Kidney (tissue), 14 donors: ENCODE results near the gene GAB2. TPM values are rescaled to one million over a fixed set of nuclear protein-coding genes. Genes with fewer than 3 reads are reported as not detected.

ENCODE experiments used
- DNase-seq, 5 donors: peaks; one replicate each; pipeline ENCODE4 v3.0.0-alpha.2; 2013 to 2020
- FAIRE-seq: peaks from 2 replicates; lab custom pipeline; 2012; peaks lifted over from hg19 to GRCh38; lab: Jason Lieb, UNC
- H3K27ac ChIP-seq, 2 donors: one replicate each; pipeline ENCODE4 v1.7.0; 2013; ENCODE audit warnings: low read depth in 2 of 2, low read length in 2 of 2, inconsistent platforms in 1 of 2
- H3K27me3 ChIP-seq: one replicate; pipeline ENCODE4 v1.7.1; 2013; ENCODE audit warnings: low read length, inconsistent platforms; ENCODE audit not compliant: control insufficient read depth, insufficient read depth
- H3K36me3 ChIP-seq, 3 donors: one replicate each; pipeline versions ENCODE4 v1.7.0 to v1.7.1; 2013; ENCODE audit warnings: low read length in 3 of 3, control low read depth in 1 of 3, inconsistent platforms in 1 of 3; ENCODE audit not compliant: insufficient read depth in 3 of 3, control insufficient read depth in 2 of 3
- H3K4me1 ChIP-seq, 3 donors: one replicate each; pipeline versions ENCODE4 v1.7.0 to v1.7.1; 2013; ENCODE audit warnings: low read length in 3 of 3, inconsistent platforms in 1 of 3, low read depth in 1 of 3; ENCODE audit not compliant: control insufficient read depth in 2 of 3, insufficient read depth in 2 of 3
- H3K4me3 ChIP-seq, 3 donors: one replicate each; pipeline versions ENCODE4 v1.7.0 to v1.8.1; 2013; ENCODE audit warnings: low read length in 3 of 3, control low read depth in 1 of 3, inconsistent platforms in 1 of 3
- H3K9ac ChIP-seq, 3 donors: one replicate each; pipeline versions ENCODE4 v1.7.0 to v1.7.1; 2013; ENCODE audit warnings: low read length in 3 of 3, control low read depth in 1 of 3, inconsistent platforms in 1 of 3
- H3K9me3 ChIP-seq, 3 donors: one replicate each; pipeline versions ENCODE4 v1.7.0 to v1.7.1; 2013; ENCODE audit warnings: low read length in 3 of 3, control low read depth in 1 of 3, inconsistent platforms in 1 of 3; ENCODE audit not compliant: control insufficient read depth in 2 of 3, insufficient read depth in 1 of 3
- intact Hi-C: fragments of 100-400 bp; cut with DNase I; formaldehyde crosslinking; loops from one replicate; pipeline ENCODE4 v1.11.1; 2022
- polyA plus RNA-seq: library from polyadenylated mRNA; stranded (reverse); fragments of 350-450 nt; fragmentation: Illumina TruSeq; extraction: RNeasy Lipid Tissue Mini Kit (QIAGEN cat#74804); gene quantifications from one replicate; pipeline ENCODE4 v1.2.3, GENCODE V29; 2014; ENCODE audit warnings: low read depth, low replicate concordance; ENCODE audit not compliant: insufficient read depth
- total RNA-seq: library from RNA; stranded (reverse); fragmentation: NEBNext Ultra II Directional; extraction: Animal tissue kit (Norgen Biotek cat#: 25700); gene quantifications from one replicate; pipeline ENCODE4 v1.2.1, GENCODE V29; 2021
- TF ChIP-seq, protein P1 (sequence below): IDR thresholded peaks from 3 replicates; pipeline ENCODE4 v1.5.1; 2012; ENCODE audit warnings: mild to moderate bottlenecking, moderate library complexity, borderline replicate concordance; ENCODE audit not compliant: insufficient read depth; ENCODE audit errors: extremely low read depth
- donor health status: control.
- donor health status: control.
- donor health status: control.
- donor health status: control.
- donor health status: control.
- donor health status: DM: yes; HTN: yes; CAD: no.
- donor health status: Normal renal cell carcinoma (clear cell type).

GAB2 gene
- total and polyA plus RNA-seq, 2 donors from 2014 or later = 3.3 to 23.6 TPM

DNA sequence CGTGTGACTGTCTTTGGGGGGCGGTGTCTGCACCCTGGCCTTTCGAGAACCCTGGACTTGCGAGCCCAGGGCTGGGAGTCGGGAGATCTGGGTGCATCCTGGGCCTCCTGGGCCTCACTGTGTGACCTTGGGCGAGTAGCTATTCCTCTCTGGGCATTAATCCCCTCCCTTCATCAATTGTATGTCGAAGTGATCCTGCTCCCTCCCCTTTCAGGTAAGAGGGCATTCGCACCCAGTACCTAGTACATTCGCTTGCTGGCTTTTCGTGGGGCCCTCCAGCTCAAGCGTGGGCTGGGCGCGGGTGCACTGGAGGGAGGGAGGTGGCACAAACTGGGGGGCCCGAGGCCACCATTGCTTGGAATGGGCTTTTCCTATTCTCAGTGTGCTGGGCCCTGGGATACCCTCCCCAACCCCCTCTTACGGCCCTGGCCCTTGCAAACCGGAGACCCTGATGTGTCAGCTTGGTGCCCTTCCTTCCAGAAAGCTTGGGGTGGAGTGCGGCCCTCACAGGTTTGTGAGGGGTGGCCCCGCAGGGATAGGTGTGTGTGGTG is 228.4 kb downstream of the GAB2 start:
- Histone ChIP-seq H3K4me3 (peak overlapping the region; percentile 74 to 93 (median 77)), H3K27me3 (no peaks in the 10 kb centered on the region), H3K4me1 (peaks cover 0 to 26% (median 14%) of the 10 kb centered on the region in 3 donors), H3K9me3 (no peaks in the 10 kb centered on the region), H3K27ac (peak overlapping the region; percentile 20 to 48), H3K9ac (peak overlapping the region in 2 of 3 donors; percentile 74 to 80), H3K36me3 (no peaks in the 10 kb centered on the region)
- intact Hi-C loops = no loop called here
- FAIRE-seq (no peak), DNase-seq (no peak)
- TF ChIP-seq, protein P1, sequence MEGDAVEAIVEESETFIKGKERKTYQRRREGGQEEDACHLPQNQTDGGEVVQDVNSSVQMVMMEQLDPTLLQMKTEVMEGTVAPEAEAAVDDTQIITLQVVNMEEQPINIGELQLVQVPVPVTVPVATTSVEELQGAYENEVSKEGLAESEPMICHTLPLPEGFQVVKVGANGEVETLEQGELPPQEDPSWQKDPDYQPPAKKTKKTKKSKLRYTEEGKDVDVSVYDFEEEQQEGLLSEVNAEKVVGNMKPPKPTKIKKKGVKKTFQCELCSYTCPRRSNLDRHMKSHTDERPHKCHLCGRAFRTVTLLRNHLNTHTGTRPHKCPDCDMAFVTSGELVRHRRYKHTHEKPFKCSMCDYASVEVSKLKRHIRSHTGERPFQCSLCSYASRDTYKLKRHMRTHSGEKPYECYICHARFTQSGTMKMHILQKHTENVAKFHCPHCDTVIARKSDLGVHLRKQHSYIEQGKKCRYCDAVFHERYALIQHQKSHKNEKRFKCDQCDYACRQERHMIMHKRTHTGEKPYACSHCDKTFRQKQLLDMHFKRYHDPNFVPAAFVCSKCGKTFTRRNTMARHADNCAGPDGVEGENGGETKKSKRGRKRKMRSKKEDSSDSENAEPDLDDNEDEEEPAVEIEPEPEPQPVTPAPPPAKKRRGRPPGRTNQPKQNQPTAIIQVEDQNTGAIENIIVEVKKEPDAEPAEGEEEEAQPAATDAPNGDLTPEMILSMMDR = no peak

DNA sequence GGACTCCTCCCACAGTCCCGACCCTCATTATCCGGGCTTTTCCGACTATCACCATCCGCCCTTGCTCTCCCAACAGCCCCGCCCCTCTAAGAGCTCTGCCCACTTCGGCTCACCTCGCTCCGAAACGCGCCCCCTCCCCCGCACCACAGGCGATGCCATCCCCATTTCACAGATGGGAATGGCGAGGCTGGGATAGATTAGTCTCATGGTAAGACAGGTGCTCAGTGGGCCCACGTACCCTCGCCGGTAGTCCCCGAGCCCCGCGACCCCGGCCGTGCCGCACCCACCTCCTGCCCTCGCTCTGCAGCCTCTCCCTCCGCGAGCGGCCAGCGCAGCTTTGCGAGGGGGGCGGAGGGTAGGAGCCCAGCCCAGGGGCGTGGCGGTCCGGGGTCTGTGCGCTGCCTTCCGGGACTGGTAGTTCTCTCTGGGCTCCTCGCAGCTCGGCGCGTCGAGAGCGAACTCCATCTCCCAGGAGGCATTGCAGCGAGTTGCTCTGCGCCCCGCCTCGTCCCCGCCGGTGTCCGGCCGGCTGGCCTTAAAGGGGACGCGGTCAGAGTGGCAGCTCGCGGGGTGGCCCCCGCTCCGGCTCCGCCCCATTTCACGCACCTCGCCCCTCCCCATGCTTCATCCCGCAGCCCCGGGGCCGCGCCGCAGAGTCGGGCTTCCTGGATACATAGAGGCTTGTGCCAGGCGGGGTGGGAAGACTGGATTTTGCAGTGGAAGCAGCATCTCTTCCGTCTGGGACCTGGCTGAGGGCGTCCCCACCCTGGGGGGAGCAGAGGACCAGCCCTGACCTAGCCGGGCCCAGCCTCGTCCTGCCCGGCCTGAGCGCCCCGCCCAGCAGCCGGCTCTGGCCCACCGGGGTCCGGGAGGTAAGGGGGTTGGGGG is 229.1 kb downstream of the GAB2 start, which contains the start of the genes KCTD21 and USP35:
Gene KCTD21, minus strand, starts transcription at position 341 of the 888 bp plus-strand sequence. CDS start 14,072 bp downstream, outside the sequence.
Gene USP35, plus strand, starts transcription at position 634 of the 888 bp plus-strand sequence. CDS start 7,327 bp downstream, outside the sequence.
- intact Hi-C loops = no loop called here
- Histone ChIP-seq H3K4me3 (peak within 1 kb of the TSS; percentile 74 to 93 (median 87)), H3K27ac (peak within 1 kb of the TSS; percentile 82 to 85), H3K9me3 (no peaks in the 10 kb centered on the region), H3K9ac (peak within 1 kb of the TSS; percentile 58 to 80 (median 74)), H3K27me3 (no peaks in the 10 kb centered on the region), H3K36me3 (no peaks in the 10 kb centered on the region), H3K4me1 (peaks cover 0 to 26% (median 14%) of the 10 kb centered on the region in 3 donors)
- no peak for FAIRE-seq
- peak; percentile 97 to 99 (median 98) for DNase-seq
- TF ChIP-seq, protein P1 = no peak

DNA sequence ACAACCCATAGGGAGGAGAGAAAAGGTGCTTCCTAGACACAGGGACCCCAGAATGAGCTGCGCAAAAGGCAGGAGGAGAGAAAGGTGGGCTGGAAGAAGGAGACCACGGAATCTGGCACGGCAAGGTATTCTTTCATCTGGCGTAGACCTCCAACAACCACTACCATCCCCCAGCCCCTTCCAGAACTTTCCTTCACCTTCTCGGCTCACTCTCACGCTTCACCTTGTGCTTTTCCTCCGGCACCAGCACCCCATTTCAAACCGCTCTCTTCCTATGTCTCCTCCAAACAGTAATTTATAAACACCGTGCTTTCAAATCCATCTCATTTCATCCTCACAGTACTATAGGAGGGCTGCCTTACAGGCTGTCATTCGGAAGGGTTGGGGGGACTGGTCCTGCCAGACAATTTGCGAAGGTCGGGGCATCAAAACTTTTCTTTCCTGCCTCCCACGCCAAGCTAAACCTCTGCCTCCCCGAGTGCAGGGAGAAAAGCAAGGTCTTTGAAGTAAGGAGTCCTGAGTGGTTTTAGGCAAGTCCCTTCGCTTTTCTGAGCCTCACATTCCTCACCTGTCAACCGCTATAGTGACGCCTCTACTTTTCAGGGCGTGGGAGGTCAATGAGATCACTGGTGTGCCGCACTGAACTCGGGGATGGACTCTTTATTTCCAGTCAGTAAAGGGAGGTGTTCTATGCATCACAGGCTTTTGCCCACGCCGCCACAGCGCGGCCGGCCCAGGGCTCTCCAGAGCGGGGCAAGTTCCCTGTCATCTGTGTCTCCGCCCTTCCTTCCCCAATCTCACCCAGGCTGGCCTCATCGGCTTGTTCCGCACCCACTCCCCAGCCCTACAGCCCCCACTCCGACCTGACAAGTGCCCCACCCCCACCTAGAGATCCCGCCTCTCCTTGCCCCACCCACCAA is 230.0 kb downstream of the GAB2 start:
- TF ChIP-seq, protein P1 = no peak
- FAIRE-seq (no peak), DNase-seq (no peak)
- peaks cover 0 to 24% (median 14%) of the 10 kb centered on the region in 3 donors for H3K4me1 ChIP-seq
- no peaks in the 10 kb centered on the region for H3K27me3 ChIP-seq
- peaks cover 0 to under 1% (median 0%) of the 10 kb centered on the region in 3 donors for H3K36me3 ChIP-seq
- H3K27ac ChIP-seq = peak overlapping the region; percentile 82 to 85
- peak overlapping the region; percentile 22 to 79 (median 57) for H3K9ac ChIP-seq
- intact Hi-C loops = no loop called here
- no peaks in the 10 kb centered on the region for H3K9me3 ChIP-seq
- H3K4me3 ChIP-seq = peak overlapping the region; percentile 74 to 93 (median 87)
